Stimulated activated CD8-positive, alpha-beta memory T cell treated with anti-CD3 and anti-CD28 coated beads, Interleukin-4, amount 100 ng/mL, for 4 hours (primary cell): ENCODE data around the gene TRIP12.
"Not testable (repeated sequence)": the region's sequence is repeated elsewhere in the genome, so short reads cannot be mapped to it uniquely, and the experiment has no call there.

Source experiments
- DNase-seq, 2 donors: peaks; one replicate each; pipeline ENCODE4 v3.0.0-alpha.2; 2020; ENCODE audit warnings: low read depth in 2 of 2, low spot score in 1 of 2

The TRIP12 gene

GRCh38 chr2:229725716-229726574 lies 195.9 kb downstream of the TRIP12 start:
- DNase-seq = no peak

GRCh38 chr2:229723192-229723591 lies 198.6 kb downstream of the TRIP12 start:
- DNase-seq = not testable (repeated sequence)

GRCh38 chr2:229719926-229720647 lies 201.7 kb downstream of the TRIP12 start:
- no peak for DNase-seq

- no peak for DNase-seq
Observed at GRCh38 chr2:229718057-229718456, 203.8 kb downstream of the TRIP12 start.

GRCh38 chr2:229715895-229716507 lies 205.8 kb downstream of the TRIP12 start:
- no peak for DNase-seq

GRCh38 chr2:229714736-229715541 lies 206.9 kb downstream of the TRIP12 start:
- DNase-seq = no peak

GRCh38 chr2:229714080-229714735 lies 207.6 kb downstream of the TRIP12 start, which contains the start of gene DNER:
TSS of gene DNER (minus strand) at chr2:229714555. CDS start at chr2:229714423, 132 bp downstream.
- DNase-seq = no peak
